ENCODE results near the gene ADAT3. TPM values are rescaled to one million over a fixed set of nuclear protein-coding genes. Genes with fewer than 3 reads are reported as not detected.
A peak's percentile ranks its signal among the peaks of the same experiment; 100 is the strongest.
"Not testable (repeated sequence)": the region's sequence is repeated elsewhere in the genome, so short reads cannot be mapped to it uniquely, and the experiment has no call there.

ADAT3 gene
- total RNA-seq, 6 donors from 2014 or later, result 6.1 to 25.1 (median 12.0) TPM

GRCh38 chr19:1871630-1872029 lies 33.6 kb upstream of the ADAT3 start:
- TF ChIP-seq EP300 (IDR thresholded peaks at IDR 0.05) (no peak), POLR2A (IDR thresholded peaks at IDR 0.05) (no peak), CTCF (IDR thresholded peaks at IDR 0.05) (no peak)
- Histone ChIP-seq H3K27ac (peak overlapping the region in 3 of 4 donors; percentile 5 to 96 (median 90)), H3K36me3 (peaks cover 0 to 13% (median 4%) of the 10 kb centered on the region in 4 donors), H3K4me3 (no peak overlapping the region), H3K9me3 (no peaks in the 10 kb centered on the region), H3K4me1 (peaks cover 39 to 52% (median 46%) of the 10 kb centered on the region in 4 donors), H3K27me3 (no peaks in the 10 kb centered on the region)
- no peak for ATAC-seq (ENCODE audit: low FRiP score in 2 of 2)
- 80 to 91% methylated on average over 4 to 11 of the region's 13 CpGs for WGBS, 2 donors
- no peak for DNase-seq

GRCh38 chr19:1872807-1873523 lies 32.2 kb upstream of the ADAT3 start:
- Histone ChIP-seq H3K4me3 (peak overlapping the region in 3 of 4 donors; percentile 6 to 98 (median 73)), H3K36me3 (peaks cover 0 to 13% (median 4%) of the 10 kb centered on the region in 4 donors), H3K27me3 (no peaks in the 10 kb centered on the region), H3K4me1 (peaks cover 42 to 55% (median 49%) of the 10 kb centered on the region in 4 donors), H3K9me3 (no peaks in the 10 kb centered on the region), H3K27ac (peak overlapping the region; percentile 64 to 96 (median 84))
- ATAC-seq (ENCODE audit: low FRiP score in 2 of 2) (peak in 1 of 2 donors; percentile 5), DNase-seq (no peak)
- 73 to 88% methylated on average over 12 to 17 of the region's 25 CpGs for WGBS, 2 donors
- TF ChIP-seq CTCF (IDR thresholded peaks at IDR 0.05), result no peak
- TF ChIP-seq POLR2AphosphoS5 (IDR thresholded peaks at IDR 0.05), result no peak
- TF ChIP-seq POLR2A (IDR thresholded peaks at IDR 0.05), result no peak
- TF ChIP-seq EP300 (IDR thresholded peaks at IDR 0.05), result no peak

GRCh38 chr19:1873524-1874473 lies 31.4 kb upstream of the ADAT3 start:
- TF ChIP-seq POLR2AphosphoS5 (IDR thresholded peaks at IDR 0.05) (peak in 1 of 2 donors; percentile 3), POLR2A (IDR thresholded peaks at IDR 0.05) (no peak)
- peak in 1 of 2 donors; percentile 85 for DNase-seq
- Histone ChIP-seq H3K27me3 (no peaks in the 10 kb centered on the region), H3K36me3 (peaks cover 0 to 15% (median 4%) of the 10 kb centered on the region in 4 donors), H3K27ac (peak overlapping the region; percentile 77 to 98 (median 93)), H3K9me3 (no peaks in the 10 kb centered on the region), H3K4me3 (peak overlapping the region in 3 of 4 donors; percentile 6 to 98 (median 73)), H3K4me1 (peaks cover 42 to 55% (median 49%) of the 10 kb centered on the region in 4 donors)
- WGBS, 2 donors, result 39 to 56% methylated on average over 24 to 29 of the region's 29 CpGs
- ATAC-seq (ENCODE audit: low FRiP score in 2 of 2), result peak in 1 of 2 donors; percentile 47

GRCh38 chr19:1874554-1875185 lies 30.5 kb upstream of the ADAT3 start:
- H3K27ac ChIP-seq, result peak overlapping the region; percentile 90 to 98 (median 96)
- H3K27me3 ChIP-seq, result no peaks in the 10 kb centered on the region
- ATAC-seq (ENCODE audit: low FRiP score in 2 of 2), result no peak
- no peaks in the 10 kb centered on the region for H3K9me3 ChIP-seq
- no peak for DNase-seq
- WGBS, 2 donors, result 6 to 9% methylated on average over 16 of the region's 16 CpGs
- H3K4me1 ChIP-seq, result peaks cover 42 to 55% (median 49%) of the 10 kb centered on the region in 4 donors
- peak overlapping the region; percentile 73 to 99 (median 86) for H3K4me3 ChIP-seq
- H3K36me3 ChIP-seq, result peaks cover 0 to 18% (median 4%) of the 10 kb centered on the region in 4 donors
- TF ChIP-seq POLR2A (IDR thresholded peaks at IDR 0.05) (no peak), POLR2AphosphoS5 (IDR thresholded peaks at IDR 0.05) (peak in 1 of 2 donors; percentile 16), CTCF (IDR thresholded peaks at IDR 0.05) (no peak)

- H3K9me3 ChIP-seq; DNase-seq; ATAC-seq (ENCODE audit: low FRiP score in 2 of 2); H3K27me3 ChIP-seq: not testable (repeated sequence)
- peak overlapping the region; percentile 90 to 98 (median 96) for H3K27ac ChIP-seq
- peak overlapping the region; percentile 73 to 99 (median 86) for H3K4me3 ChIP-seq
- H3K36me3 ChIP-seq, result peaks cover 0 to 23% (median 6%) of the 10 kb centered on the region in 4 donors
- H3K4me1 ChIP-seq, result peaks cover 46 to 59% (median 52%) of the 10 kb centered on the region in 4 donors
- WGBS, 2 donors, result 0 to 1% methylated on average over 9 to 11 of the region's 11 CpGs
Measured at GRCh38 chr19:1875265-1875645, 29.9 kb upstream of the ADAT3 start.
